Measurements from ENCODE around the gene KDM4B.

Gene KDM4B

DNA sequence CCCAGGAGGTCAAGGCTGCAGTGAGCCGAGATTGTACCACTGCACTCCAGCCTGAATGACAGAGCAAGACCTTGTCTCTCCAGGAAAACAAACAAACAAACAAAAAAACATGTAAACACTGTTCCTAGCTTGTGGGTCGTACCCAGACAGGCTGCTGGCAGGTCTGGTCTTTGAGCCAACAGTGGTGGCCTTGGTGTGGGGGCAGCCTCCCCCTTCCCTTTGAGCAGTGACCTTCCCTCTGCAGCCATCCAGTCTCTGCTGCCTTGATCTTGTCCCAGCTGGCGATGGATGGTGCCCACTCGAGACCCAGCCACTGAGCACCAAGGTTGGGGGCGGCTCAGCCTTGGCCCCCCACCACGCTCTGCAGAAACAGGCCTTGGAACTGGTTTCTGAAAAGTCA lies 143.3 kb downstream of the KDM4B start:
- no peak for DNase-seq

DNA sequence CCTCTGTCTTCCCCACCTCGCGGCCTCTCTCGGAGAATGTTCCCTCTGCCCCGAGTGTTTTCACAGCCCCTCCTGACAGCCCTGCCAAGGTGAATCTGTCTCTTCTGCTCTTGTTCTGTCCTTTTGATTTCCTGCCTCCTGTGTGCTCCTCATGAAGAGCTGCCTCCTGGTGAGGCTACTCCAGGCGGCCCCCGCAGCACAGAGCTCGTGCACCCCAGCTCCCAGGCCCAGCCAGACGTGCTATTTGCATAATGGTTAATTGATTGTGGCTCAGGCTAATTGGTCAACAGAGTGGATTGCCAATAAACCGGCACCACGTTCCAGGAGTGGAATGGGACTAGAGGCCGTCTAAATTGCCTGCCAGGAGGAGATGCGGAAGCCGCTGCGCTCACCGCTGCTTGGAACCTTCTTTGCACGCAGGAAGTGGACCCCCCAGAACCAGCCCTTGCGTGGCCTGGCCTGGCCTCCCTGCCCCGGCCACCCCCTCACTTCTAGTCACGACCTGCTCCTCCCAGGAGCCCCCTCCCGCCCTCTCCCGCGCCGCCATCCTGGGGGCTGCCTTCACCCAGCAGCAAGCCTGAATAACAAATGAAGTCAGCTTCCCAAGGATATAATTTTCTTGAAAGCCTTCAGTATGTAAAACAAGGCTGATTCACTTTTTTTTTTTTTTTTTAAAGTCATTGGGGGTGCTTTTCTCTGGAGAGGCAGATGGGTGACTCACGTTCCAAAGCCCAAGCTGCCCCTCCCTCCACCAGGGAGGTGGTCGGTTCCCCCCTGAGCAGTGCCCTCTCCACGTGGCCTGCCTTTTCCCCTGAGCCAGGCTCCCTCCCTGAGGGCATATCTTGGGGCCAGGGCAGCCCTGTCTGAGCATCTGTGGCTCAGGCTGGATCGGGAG lies 144.0 kb downstream of the KDM4B start:
- peak; percentile 73 for DNase-seq

DNA sequence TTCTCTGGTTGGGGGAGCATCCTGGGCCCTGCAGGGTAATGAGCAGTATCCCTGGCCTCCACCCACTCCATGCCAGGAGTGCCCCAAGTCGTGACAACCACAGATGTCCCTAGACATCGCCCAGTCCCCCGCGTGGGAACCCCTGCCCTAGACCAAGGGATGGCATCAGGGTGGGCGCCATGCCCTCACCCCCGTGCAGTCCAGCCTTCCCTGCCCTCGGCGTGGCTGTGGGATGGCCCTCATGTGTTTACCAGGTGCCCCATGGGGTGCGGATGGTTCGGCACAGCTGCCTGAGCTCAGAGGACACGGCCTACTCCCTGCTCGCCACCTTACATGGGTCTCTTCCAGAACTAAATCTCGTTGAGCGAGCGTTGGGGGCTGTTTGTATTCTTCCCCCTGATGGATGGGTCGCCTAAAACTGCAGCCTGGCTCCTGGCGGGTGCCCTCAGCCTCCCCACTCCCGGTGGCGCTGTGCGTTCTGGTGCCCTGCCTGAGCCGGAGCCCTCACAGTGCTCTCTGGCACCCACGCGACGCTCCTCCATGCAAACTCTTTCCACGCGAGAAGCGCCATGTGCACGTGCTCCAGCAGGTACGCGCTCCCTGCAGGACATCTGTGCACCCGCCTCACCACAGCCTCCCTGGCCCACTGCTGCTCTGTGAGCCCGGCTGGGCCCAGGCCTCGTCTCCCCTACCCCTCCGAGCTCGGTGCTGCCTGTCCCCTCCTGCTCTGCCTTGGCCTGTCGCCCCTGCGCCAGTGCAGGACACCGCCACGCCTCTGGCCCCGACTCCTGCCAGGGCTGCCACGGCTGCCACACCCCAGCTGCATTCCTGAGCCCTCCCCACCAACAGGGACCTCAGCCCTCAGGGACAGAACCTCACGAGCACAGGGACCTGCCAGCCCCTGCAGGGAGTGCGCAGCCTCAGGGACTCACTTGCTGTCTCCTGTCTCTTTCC lies 145.0 kb downstream of the KDM4B start:
- DNase-seq, result no peak

DNA sequence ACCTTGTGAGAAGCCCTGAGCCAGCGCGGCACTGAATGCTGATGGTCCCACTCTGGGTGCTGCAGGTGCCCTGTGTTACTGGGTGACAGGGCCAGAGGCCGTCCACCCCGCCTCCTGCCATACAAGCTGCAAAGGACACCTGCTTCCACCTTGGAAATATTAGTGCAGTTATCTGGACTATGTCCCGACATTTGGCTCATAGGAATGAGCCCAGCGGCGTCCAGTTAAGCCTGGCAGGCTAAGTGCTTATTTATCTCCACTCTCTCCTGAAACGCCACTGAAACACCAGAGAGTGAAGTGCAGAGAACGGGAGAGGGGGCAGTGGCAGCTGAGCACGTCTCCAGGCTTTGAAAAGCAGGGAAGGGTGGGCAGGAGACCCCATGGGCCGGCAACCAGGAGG lies 145.8 kb downstream of the KDM4B start:
- no peak for DNase-seq

DNA sequence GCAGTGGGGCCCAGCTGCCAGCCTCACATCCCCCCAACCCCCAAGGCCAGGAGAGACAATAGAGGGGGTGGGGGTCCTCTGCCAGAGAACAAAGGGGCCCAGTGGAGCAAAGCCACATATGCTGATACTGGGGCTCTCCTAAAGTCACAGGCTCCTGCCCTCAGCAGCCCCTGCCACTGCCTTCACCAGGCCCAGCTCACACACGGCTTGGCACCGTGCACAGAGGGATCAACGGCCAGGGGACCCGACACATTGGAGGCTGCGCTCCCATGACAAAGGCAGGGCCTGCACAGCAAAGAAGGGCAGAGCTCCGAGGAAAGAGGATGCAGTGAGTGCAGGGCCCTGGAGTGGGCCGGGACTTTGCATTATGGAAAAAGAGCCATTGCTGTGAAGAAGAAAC lies 146.4 kb downstream of the KDM4B start:
- no peak for DNase-seq

DNA sequence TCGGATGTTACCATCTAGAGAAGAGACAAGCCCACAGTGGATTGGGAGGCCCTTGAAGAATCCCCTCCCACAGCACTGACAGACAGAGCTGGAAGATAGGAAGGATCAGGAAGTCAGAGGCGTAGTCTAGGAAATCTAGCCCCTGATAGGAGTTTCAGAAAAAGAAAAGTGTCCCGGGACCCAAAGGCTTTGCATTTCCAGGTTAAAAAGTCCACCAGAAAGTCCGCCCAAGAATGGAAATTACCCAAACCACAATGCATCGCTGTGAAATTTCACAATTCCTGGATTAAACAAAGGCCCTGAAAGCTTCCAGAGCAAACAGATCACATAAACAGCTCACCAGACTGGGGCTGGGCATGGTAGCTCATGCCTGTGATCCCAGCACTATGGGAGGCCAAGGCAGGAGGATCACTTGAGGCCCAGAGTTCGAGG lies 146.9 kb downstream of the KDM4B start:
- DNase-seq, result no peak

DNA sequence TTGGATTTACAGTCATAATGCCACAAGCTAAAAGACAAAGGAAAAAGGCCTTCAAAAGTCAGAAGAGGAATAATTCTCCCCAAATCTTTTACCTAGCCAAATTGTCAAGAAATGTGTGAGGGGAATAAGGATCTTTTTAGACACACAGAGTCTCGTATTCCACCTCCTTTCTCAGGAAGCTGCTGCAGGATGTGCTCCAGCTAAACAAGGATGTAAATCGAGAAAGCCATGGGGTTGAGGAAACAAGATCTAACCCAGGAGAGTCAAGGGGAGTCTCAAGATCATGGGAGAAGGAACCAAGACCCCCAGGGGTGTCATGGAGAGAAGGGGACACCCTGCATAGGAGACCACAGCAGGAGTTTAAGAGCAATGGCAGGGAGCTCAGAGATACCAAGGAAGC lies 147.4 kb downstream of the KDM4B start:
- no peak for DNase-seq

DNA sequence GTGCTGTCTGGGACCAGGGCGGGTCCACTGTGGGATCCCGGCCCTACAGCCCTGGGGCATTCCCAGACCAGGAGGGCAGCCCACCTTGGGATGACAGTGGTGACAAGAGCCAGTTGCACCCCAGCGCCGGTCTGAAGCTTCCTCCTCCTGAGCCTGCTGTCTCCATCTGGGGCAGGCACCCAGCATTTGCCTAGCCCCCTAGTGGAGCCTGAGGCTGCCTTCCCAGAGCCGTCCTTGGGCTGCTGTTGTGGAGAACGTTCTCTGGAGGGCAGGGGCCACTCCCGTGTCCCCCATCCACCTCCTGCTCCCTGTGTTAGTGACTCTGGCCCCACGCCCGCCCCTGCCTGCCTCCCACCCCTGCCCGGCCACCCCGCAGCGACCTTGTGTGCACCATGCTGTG lies 148.5 kb downstream of the KDM4B start:
- DNase-seq, result no peak

DNA sequence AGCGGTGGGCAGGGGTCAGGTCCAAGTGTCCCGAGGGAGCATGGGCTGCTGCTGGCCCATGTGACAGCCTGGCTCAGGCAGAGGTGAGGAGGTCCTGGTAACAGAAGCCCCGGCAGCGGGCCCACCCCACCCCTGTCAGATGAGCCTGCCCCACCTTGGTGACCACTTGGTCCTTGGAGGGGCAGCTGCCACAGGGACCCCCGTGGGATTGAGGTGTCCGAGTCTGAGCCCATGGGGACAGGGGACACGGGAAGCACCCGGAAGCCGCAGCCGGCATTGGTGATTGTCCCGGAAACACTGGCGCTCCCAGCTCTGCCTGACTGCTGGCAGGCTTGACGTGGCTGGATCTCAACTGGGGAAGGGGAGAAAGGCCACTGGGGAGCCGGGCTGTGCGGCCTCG lies 149.1 kb downstream of the KDM4B start:
- DNase-seq, result no peak

DNA sequence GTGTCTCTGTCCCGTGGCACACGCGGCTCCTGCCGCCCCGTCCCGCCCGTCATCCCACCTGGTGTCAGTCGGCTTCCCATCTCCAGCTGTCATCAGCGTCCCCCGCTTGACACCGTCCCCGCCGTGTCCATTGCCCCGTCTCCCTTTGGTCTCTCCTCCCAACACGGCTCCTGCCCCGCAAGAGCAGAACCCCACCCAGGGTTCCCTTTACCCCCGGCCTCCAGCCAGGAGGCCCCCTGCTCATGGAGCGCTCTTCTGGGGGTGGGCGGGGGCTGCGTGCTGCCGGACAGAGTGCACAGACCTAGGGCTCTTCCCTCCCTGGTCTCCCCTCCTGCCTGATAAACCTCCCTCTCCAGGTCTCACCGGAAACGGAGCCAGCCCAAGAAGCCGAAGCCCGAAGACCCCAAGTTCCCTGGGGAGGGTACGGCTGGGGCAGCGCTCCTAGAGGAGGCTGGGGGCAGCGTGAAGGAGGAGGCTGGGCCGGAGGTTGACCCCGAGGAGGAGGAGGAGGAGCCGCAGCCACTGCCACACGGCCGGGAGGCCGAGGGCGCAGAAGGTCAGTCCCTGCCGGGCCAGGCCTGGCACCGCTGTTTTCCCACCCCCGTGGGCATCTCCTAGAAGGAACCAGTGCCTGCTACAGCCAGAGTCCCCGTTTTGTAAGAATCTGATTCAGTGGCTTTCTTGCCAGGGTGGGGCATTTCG lies 150.5 kb downstream of the KDM4B start:
- no peak for DNase-seq

DNA sequence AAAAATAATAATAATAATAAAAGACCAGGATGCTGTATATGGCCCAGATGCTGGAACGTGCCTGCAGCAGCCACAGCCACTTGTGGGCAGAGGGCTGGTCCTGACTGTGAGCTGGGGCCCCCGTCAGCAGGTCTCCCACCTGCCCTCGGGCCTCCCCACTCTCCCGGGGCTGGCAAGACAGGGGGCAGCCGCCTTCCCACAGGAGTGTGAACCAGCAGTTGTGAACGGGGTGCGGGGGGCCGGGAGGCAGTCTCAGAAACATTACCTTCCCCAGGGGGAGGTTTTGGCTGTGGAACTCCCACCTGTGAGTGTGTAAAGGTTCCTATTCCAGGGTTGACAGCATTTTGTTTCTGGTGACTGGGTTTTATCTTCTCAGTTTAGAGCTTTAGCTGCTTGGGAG lies 151.4 kb downstream of the KDM4B start:
- no peak for DNase-seq

DNA sequence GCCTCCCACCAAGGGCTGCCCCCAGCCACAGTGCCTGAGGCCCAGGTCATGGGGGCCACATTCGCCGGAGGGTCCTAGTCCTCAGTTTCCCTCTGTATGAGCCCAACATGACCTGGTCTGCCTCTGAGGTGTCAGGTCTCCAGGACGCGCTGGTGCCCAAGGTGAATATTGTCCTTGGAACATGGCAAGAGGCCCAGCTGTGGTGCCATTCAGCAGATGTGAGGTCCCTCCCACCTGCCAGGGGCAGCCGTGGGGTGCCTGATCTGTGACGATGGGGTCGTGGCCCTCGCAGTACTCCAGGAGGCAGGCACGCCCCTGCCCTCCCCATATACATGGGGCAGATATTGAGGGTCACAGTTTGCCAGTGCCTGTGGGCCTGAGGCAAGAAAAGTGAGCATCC lies 151.9 kb downstream of the KDM4B start:
- DNase-seq, result no peak

DNA sequence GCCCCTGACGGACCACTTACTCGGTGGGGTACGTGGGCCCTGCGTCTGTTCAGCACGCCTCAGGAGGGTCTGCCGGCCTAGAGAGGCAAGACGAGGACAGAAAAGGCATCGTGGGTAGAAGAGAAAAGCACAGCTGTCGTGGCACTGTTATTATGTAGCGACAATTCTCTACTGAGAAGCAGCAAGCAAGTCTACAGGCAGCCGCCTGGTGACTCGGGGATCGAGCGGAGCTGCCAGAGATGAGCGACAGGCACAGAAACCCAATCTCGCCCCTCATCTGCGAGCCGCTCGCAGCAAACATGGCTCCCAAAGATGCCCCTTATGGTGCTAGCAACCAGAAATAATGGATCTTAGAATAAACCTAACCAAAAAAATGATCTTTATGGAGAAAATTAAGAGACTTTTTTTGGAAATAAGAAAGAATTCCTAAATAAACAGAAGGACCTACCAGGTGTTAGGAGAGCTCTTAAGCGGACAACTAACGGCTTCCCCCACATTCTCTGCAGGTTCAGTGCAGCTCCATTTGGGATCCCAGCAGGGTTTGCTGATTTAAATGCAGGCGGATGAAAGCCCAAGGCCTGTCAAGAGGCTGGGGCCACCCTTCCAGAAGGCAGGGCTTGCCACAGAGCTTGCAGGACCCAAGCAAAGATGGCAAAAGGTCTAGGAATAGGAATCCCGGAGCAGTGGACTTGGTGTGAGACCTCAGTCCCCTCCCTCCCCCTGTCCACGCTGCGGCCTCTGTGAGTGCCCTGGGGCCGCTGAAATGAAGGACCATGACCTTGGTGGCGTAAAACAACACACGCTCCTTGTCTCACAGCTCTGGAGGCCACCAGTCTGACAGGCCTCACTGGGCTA lies 152.6 kb downstream of the KDM4B start:
- DNase-seq, result no peak

DNA sequence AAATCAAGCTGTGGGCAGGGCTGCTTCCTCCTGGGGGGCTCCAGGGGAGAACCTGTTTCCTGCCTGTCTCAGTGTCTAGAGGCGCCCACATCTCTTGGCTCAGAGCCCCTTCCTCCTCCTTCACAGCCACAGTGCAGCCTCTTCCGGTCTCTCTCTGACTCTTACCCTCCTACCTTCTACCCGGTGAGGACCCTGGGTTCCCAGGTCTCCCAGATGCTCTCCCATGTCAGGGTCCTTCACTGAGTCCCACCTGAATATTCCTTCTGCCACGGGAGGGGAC lies 153.1 kb downstream of the KDM4B start:
- DNase-seq, result no peak

DNA sequence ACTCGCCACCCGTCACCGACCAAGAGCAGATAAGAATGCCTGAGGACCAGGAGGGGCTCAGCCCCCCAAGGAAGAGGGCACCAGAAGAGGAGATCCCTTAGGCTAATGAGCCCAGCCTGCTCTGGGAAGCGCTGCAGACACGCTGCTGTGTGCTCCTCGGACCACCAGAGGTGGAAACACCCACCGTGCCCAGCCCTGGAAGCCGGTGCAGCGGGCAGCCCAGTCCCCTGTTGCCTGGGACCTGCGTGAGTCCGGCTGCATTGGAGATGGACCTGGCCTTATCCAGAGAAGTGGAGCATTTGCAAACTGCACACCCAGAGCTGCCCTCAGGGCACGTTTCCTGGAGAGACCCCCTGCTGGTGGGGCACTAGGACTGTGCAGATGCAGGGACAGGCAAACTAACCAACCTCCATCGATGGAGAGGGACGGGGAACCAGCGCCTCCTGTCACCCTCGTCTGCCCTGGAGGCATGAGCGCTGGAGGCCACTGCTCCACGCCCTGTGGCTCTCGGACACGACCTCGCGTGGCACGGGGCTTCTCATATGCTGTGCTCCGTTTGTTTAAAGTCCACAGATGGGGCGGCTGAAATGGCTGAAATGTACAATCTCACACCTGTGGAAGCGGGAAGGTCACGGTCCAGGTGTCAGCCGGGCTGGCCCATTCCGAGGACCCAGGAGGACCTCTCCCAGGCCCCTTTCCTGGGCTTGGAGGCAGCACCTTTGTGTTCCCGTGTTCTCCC lies 153.9 kb downstream of the KDM4B start:
- no peak for DNase-seq

DNA sequence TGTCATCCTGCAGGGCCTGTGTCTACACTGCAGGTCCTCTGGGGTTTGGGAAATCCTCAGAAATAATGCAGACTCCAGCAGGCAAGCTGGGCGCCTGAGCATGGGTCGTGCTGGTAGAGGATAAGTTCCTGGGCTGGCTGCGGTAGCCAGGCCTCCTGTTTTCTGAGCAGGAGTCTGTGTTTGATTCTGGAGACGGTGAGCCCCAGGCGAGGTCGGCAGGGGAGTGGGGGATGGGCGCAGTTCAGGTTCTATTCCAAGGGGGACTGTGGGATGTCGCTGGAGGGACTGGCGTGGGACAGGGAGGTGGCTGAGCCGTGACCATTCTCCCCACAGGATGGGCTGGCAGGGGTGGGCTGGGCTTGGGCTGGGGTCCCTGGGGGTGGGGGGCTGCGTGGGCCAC lies 154.7 kb downstream of the KDM4B start:
- DNase-seq, result no peak

DNA sequence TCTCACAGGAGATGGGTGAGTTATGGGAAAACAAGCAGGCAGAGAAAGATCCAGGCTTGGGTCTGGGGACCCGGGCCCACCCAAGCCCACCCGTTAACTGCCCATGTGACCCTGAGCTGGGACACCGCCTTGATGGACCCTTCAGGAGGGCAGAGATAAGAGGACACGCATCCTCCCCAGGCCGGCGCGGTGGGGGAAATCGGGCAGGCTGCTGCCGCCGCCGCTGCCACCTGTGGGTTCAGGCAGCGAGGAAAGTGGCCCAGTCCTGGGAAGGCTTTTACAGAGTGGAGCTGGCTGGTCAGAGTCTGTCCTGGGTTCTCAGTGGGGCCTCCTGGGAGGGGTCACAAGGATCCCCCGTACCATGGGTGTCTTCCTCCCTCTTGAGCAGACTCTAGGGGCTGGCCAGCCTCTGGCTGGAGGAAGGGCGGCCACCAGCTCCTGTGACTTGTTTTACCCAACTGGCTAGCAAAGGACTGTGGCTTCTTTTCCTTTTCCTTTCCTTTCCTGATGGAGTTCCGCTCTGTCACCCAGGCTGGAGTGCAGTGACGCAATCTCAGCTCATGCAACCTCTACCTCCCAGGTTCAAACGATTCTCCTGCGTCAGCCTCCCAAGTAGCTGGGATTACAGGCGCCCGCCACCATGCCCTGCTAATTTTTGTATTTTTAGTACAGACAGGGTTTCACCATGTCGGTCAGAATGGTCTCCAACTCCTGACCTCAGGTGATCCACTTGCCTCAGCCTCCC lies 155.4 kb downstream of the KDM4B start:
- DNase-seq, result no peak

DNA sequence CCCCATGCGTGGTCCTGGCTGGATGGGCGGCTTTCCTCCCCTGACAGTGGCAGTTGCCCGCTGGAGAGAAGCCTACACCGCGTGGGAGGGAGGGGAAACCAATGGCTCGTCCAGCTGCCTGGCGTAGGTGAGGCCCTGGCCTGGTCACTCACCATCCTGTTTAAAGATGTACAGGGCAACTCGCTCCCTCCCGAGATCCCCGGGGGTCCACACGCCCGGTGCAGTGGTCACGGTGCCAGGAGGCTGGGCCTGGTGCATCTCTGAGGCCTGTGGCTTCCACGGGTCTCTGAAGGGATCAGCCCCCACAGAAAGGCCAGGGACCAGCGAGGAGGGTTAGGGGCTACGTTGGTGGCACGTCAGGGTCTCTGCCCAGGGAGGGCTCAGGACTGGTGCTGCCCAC lies 156.5 kb downstream of the KDM4B start:
- no peak for DNase-seq

DNA sequence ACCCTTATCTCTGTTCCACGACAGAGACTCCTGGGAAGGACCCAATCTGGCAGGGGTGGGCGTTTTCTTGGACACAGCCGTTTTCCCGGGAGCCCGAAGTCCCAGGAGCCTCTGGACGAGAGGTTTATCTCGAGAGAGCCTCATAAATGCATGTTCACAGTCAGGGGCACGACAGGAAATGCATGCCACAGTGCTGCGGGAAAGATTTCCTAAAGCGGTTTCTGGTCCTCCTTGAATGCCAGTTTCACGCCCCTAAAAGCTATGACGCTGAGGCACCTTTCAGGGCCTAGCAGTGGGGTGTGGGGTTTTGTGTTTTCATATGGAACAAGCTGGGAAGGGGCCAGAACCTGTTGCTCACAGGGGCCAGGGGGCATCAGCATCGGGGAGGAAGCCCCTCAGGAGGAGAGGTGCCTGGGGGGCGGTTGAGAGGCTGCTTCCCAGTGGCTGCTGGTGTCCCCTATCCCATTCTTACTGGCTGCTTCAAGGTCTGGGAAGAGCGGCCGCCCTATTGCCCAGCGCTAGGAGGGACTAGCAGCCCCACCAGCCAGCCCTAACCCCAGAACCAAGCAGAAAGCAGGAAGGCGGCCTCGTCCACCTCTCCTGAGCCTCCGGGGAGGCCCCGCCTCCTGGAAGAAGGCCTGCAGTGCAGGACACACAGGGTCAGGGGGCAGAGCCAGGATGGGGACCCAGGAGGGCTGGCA lies 157.0 kb downstream of the KDM4B start:
- no peak for DNase-seq
